H1 (cell line): ENCODE data around the gene NRXN3. TPM values are rescaled to one million over a fixed set of nuclear protein-coding genes. Genes with fewer than 3 reads are reported as not detected.

Experiments
- CTCF ChIA-PET: fragments of 300-600 bp; sonication (Branson Sonifier 250); formaldehyde crosslinking; loops from one replicate; lab custom pipeline; 2021; ENCODE audit not compliant: partially characterized antibody; lab: Charles Lee
- POLR2A ChIA-PET: fragments of 300-600 bp; sonication (Branson Sonifier 250); formaldehyde crosslinking; loops from one replicate; lab custom pipeline; 2021; ENCODE audit warnings: inconsistent platforms; ENCODE audit not compliant: partially characterized antibody; lab: Charles Lee
- DNase-seq, 2 experiments: peaks; one replicate each; pipeline versions ENCODE4 v3.0.0 to v3.0.0-alpha.2; 2010 to 2022; ENCODE audit warnings: low spot score in 2 of 2, low read depth in 1 of 2, mixed read lengths in 1 of 2
- FAIRE-seq: peaks from 2 replicates; lab custom pipeline; 2011; peaks lifted over from hg19 to GRCh38; lab: Jason Lieb, UNC
- H2AFZ ChIP-seq: 2 replicates; pipeline ENCODE4 v1.8.1; 2012; ENCODE audit warnings: low read length, inconsistent platforms
- H2AK5ac ChIP-seq: 2 replicates; pipeline ENCODE4 v1.6.1; 2013; ENCODE audit warnings: low read depth, low read length
- H2BK120ac ChIP-seq: replicated peaks from 2 replicates; pipeline ENCODE3; 2013; ENCODE audit warnings: low read depth, low read length, inconsistent platforms
- H2BK12ac ChIP-seq: 2 replicates; pipeline ENCODE4 v1.6.1; 2013; ENCODE audit warnings: low read depth, low read length
- H2BK15ac ChIP-seq: 2 replicates; pipeline ENCODE4 v1.6.1; 2013; ENCODE audit warnings: low read length
- H2BK20ac ChIP-seq: 2 replicates; pipeline ENCODE4 v1.6.1; 2013; ENCODE audit warnings: low read length
- H2BK5ac ChIP-seq: 2 replicates; pipeline ENCODE4 v1.6.1; 2013; ENCODE audit warnings: low read depth, low read length
- H3K14ac ChIP-seq: 2 replicates; pipeline ENCODE4 v1.6.1; 2013; ENCODE audit warnings: inconsistent platforms; ENCODE audit not compliant: insufficient read length
- H3K18ac ChIP-seq: 2 replicates; pipeline ENCODE4 v1.6.1; 2013; ENCODE audit warnings: low read length; ENCODE audit errors: extremely low read depth
- H3K23ac ChIP-seq: 2 replicates; pipeline ENCODE4 v1.6.1; 2013; ENCODE audit warnings: inconsistent platforms; ENCODE audit not compliant: insufficient read length
- H3K23me2 ChIP-seq: 2 replicates; pipeline ENCODE4 v1.6.1; 2013; ENCODE audit warnings: low read depth, low read length
- H3K27ac ChIP-seq: 2 replicates; pipeline ENCODE4 v1.6.1; 2011; ENCODE audit warnings: low read depth, low read length, inconsistent platforms
- H3K27me3 ChIP-seq, 4 experiments: replicated peaks in 1 of 4; 1 replicate in 1 of 4; 2 replicates in 3 of 4; pipeline versions ENCODE4 v1.6.1 to v1.8.1; 2011 to 2013; ENCODE audit warnings: low read length in 3 of 4, mild to moderate bottlenecking in 3 of 4, inconsistent platforms in 2 of 4, mixed read lengths in 2 of 4, moderate library complexity in 1 of 4; ENCODE audit not compliant: control insufficient read depth in 3 of 4, insufficient read depth in 3 of 4; ENCODE audit errors: extremely low read depth in 1 of 4
- H3K36me3 ChIP-seq, 4 experiments: 2 replicates each; pipeline versions ENCODE4 v1.6.1 to v1.8.1; 2011 to 2013; ENCODE audit warnings: mild to moderate bottlenecking in 4 of 4, low read length in 3 of 4, moderate library complexity in 2 of 4, control low read depth in 1 of 4, inconsistent platforms in 1 of 4; ENCODE audit not compliant: insufficient read depth in 4 of 4, control insufficient read depth in 2 of 4
- H3K4ac ChIP-seq: replicated peaks from 2 replicates; pipeline ENCODE3; 2013; ENCODE audit warnings: low read length, low read depth, mixed read lengths, inconsistent platforms; ENCODE audit not compliant: insufficient read length
- H3K4me1 ChIP-seq, 4 experiments: replicated peaks in 1 of 4; 1 replicate in 1 of 4; 2 replicates in 3 of 4; pipeline versions ENCODE4 v1.6.1 to v1.8.1; 2011 to 2013; ENCODE audit warnings: low read length in 3 of 4, inconsistent platforms in 2 of 4, mixed read lengths in 1 of 4; ENCODE audit not compliant: insufficient read depth in 4 of 4, control insufficient read depth in 3 of 4
- H3K4me2 ChIP-seq, 2 experiments: 2 replicates each; pipeline versions ENCODE4 v1.6.1 to v1.8.1; 2011 to 2013; ENCODE audit warnings: low read depth in 2 of 2, low read length in 2 of 2, control low read depth in 1 of 2, inconsistent platforms in 1 of 2, mild to moderate bottlenecking in 1 of 2; ENCODE audit not compliant: insufficient read depth in 1 of 2
- H3K4me3 ChIP-seq, 4 experiments: fragments of 200-600, 300-600 bp in 1 of 4; sonication (generic), shearing (Covaris generic), sonication (Bioruptor Twin) in 1 of 4; 2 replicates each; pipeline versions ENCODE4 v1.5.1 to v1.8.1; 2011 to 2016; ENCODE audit warnings: low read length in 4 of 4, low read depth in 3 of 4, control low read depth in 2 of 4, inconsistent platforms in 2 of 4, mild to moderate bottlenecking in 2 of 4, mixed read lengths in 1 of 4, moderate library complexity in 1 of 4; ENCODE audit not compliant: insufficient read depth in 2 of 4; ENCODE audit errors: extremely low read depth in 1 of 4
- H3K56ac ChIP-seq: replicated peaks from 2 replicates; pipeline ENCODE3; 2013; ENCODE audit warnings: low read depth, mild to moderate bottlenecking, mixed read lengths, low read length, inconsistent platforms; ENCODE audit not compliant: insufficient read length
- H3K79me1 ChIP-seq: 2 replicates; pipeline ENCODE4 v1.6.1; 2013; ENCODE audit warnings: low read depth, low read length, control low read depth
- H3K79me2 ChIP-seq, 2 experiments: 2 replicates each; pipeline versions ENCODE4 v1.6.1 to v1.8.1; 2012 to 2013; ENCODE audit warnings: low read length in 2 of 2, mild to moderate bottlenecking in 2 of 2, inconsistent platforms in 1 of 2; ENCODE audit not compliant: insufficient read depth in 2 of 2, control insufficient read depth in 1 of 2
- H3K9ac ChIP-seq, 4 experiments: replicated peaks in 1 of 4; 1 replicate in 1 of 4; 2 replicates in 3 of 4; pipeline versions ENCODE4 v1.6.1 to v1.8.1; 2011 to 2013; ENCODE audit warnings: low read depth in 3 of 4, low read length in 3 of 4, control low read depth in 2 of 4, mild to moderate bottlenecking in 2 of 4, moderate library complexity in 2 of 4, inconsistent platforms in 1 of 4; ENCODE audit errors: extremely low read depth in 1 of 4
- H3K9me3 ChIP-seq, 2 experiments: 2 replicates each; pipeline versions ENCODE4 v1.6.1 to v1.8.1; 2012 to 2013; ENCODE audit warnings: mild to moderate bottlenecking in 2 of 2, moderate library complexity in 2 of 2, control low read depth in 1 of 2, inconsistent platforms in 1 of 2, low read depth in 1 of 2, low read length in 1 of 2, mixed read lengths in 1 of 2; ENCODE audit not compliant: insufficient read depth in 2 of 2
- H4K20me1 ChIP-seq, 2 experiments: replicated peaks in 1 of 2; 2 replicates each; pipeline versions ENCODE3 to v1.8.1; 2011 to 2013; ENCODE audit warnings: inconsistent platforms in 2 of 2, low read length in 2 of 2, mild to moderate bottlenecking in 1 of 2; ENCODE audit not compliant: insufficient read depth in 2 of 2, control insufficient read depth in 1 of 2
- H4K5ac ChIP-seq: 2 replicates; pipeline ENCODE4 v1.6.1; 2013; ENCODE audit warnings: low read length, low read depth, mixed read lengths, inconsistent platforms; ENCODE audit not compliant: insufficient read length
- H4K8ac ChIP-seq: 2 replicates; pipeline ENCODE4 v1.8.0; 2013; ENCODE audit warnings: mild to moderate bottlenecking, moderate library complexity, low read length, inconsistent platforms; ENCODE audit not compliant: insufficient read depth; ENCODE audit errors: extremely low read depth
- H4K91ac ChIP-seq: replicated peaks from 2 replicates; pipeline ENCODE3; 2013; ENCODE audit warnings: low read length, mixed read lengths, inconsistent platforms; ENCODE audit not compliant: insufficient read length
- BRCA1 ChIP-seq: IDR thresholded peaks from 2 replicates; pipeline ENCODE4 v1.6.1; 2012; ENCODE audit warnings: low read depth, low read length, improper control_type of control experiment
- HDAC6 ChIP-seq: IDR thresholded peaks from one replicate; pipeline ENCODE4 v1.7.1; 2012; ENCODE audit warnings: low read depth, mild to moderate bottlenecking, inconsistent platforms, low read length, moderate library complexity
- NANOG ChIP-seq: IDR thresholded peaks from 2 replicates; pipeline ENCODE4 v1.6.1; 2011; ENCODE audit warnings: low read length, low read depth, mild to moderate bottlenecking, inconsistent platforms; ENCODE audit not compliant: insufficient read depth, poor library complexity, severe bottlenecking
- POLR2AphosphoS5 ChIP-seq: IDR thresholded peaks from 2 replicates; pipeline ENCODE4 v1.6.1; 2011; ENCODE audit warnings: low read depth, low read length
- RXRA ChIP-seq: IDR thresholded peaks from 2 replicates; pipeline ENCODE4 v1.6.1; 2011; ENCODE audit warnings: low read depth, mild to moderate bottlenecking, low read length, moderate library complexity; ENCODE audit not compliant: insufficient read depth
- SP4 ChIP-seq: IDR thresholded peaks from 2 replicates; pipeline ENCODE4 v1.6.1; 2012; ENCODE audit warnings: low read length, inconsistent platforms
- USF2 ChIP-seq: IDR thresholded peaks from 2 replicates; pipeline ENCODE4 v1.6.1; 2011; ENCODE audit warnings: low read length, improper control_type of control experiment
- WGBS, 2 experiments: shearing (Covaris generic) in 1 of 2; methylation state at CpG; one replicate each; pipeline versions ENCODE4 v1.1.6 to v1.1.7; 2013 to 2015; ENCODE audit warnings: low lambda C conversion rate in 2 of 2, mixed read lengths in 2 of 2, inconsistent platforms in 1 of 2, low coverage in 1 of 2, missing lambda C conversion rate in 1 of 2; ENCODE audit not compliant: insufficient replicate concordance in 2 of 2, insufficient coverage in 1 of 2, insufficient read length in 1 of 2; ENCODE audit errors: extremely low coverage in 1 of 2, missing lambda C conversion rate in 1 of 2; 5-methylcytosine and 5-hydroxymethylcytosine counted together
- polyA plus RNA-seq, 7 experiments: library from polyadenylated mRNA; depleted of rRNA in 3 of 7; stranded (reverse) in 5 of 7; unstranded in 2 of 7; fragments of >200 nt in 5 of 7; fragments of 200-250 nt in 2 of 7; gene quantifications; 1 replicate in 5 of 7; 2 replicates in 1 of 7; 4 replicates in 1 of 7; pipeline versions ENCODE4 v1.2.1 to v1.2.3, GENCODE V29; 2011 to 2013; ENCODE audit warnings: missing spikeins in 2 of 7, mixed read lengths in 2 of 7
- total RNA-seq: library from RNA; stranded (reverse); fragmentation: NEBNext Ultra II Directional; extraction: Animal tissue kit (Norgen Biotek cat#: 25700); gene quantifications from 2 replicates; pipeline ENCODE4 v1.2.1, GENCODE V29; 2021

Gene NRXN3
- total and polyA plus RNA-seq, 2 of the 8 experiments (the other 6 are each of a cell fraction or from before 2014, with no cell fraction given), result 2.6 to 4.1 TPM

- Histone ChIP-seq H3K36me3 (no peaks in the 10 kb centered on the region), H3K27me3 (no peaks in the 10 kb centered on the region), H2BK120ac (no peak overlapping the region), H2BK15ac (no peak overlapping the region), H3K79me1 (no peaks in the 10 kb centered on the region), H2AK5ac (no peak overlapping the region), H3K23ac (no peak overlapping the region), H4K5ac (no peak overlapping the region), H3K56ac (no peak overlapping the region), H4K8ac (no peak overlapping the region), H3K9ac (no peak overlapping the region), H3K4me3 (no peak overlapping the region), H4K91ac (no peak overlapping the region), H3K4me1 (peaks cover 0 to 6% (median 2%) of the 10 kb centered on the region in 4 experiments; a peak in 3 of 7 replicates), H3K4ac (no peak overlapping the region), H3K4me2 (no peak overlapping the region), H3K9me3 (no peaks in the 10 kb centered on the region), H3K27ac (no peak overlapping the region), H3K23me2 (no peaks in the 10 kb centered on the region), H3K79me2 (no peaks in the 10 kb centered on the region), H2BK5ac (no peak overlapping the region), H2AFZ (no peak overlapping the region), H4K20me1 (no peaks in the 10 kb centered on the region), H2BK12ac (no peak overlapping the region), H3K14ac (no peak overlapping the region), H3K18ac (no peak overlapping the region), H2BK20ac (no peak overlapping the region)
- TF ChIP-seq USF2 (no peak), RXRA (no peak), NANOG (no peak), HDAC6 (no peak), SP4 (no peak), BRCA1 (no peak), POLR2AphosphoS5 (no peak)
- 84 to 100% methylated on average over 4 to 6 of the region's 6 CpGs for WGBS, 2 experiments
- ChIA-PET CTCF (interaction anchor here (0.7 to 1.8 kb wide), 4 partner anchors 8 to 24 kb away, joined by 3 to 6 read pairs (median 4); no protein-coding TSS in a partner anchor), POLR2A (no interaction called here)
- no peak for FAIRE-seq
- DNase-seq, result no peak
Observed at GRCh38 chr14:78754059-78754458, 583.9 kb downstream of the NRXN3 start.
